CD4-positive, alpha-beta T cell treated with Interleukin-1 beta for 1 hour (primary cell): ENCODE data around the gene NTM.
"Not testable (repeated sequence)": the region's sequence is repeated elsewhere in the genome, so short reads cannot be mapped to it uniquely, and the experiment has no call there.

Experiments used
- DNase-seq, 2 donors: peaks; one replicate each; pipeline ENCODE4 v3.0.0-alpha.2; 2020 to 2022

Gene NTM

DNA sequence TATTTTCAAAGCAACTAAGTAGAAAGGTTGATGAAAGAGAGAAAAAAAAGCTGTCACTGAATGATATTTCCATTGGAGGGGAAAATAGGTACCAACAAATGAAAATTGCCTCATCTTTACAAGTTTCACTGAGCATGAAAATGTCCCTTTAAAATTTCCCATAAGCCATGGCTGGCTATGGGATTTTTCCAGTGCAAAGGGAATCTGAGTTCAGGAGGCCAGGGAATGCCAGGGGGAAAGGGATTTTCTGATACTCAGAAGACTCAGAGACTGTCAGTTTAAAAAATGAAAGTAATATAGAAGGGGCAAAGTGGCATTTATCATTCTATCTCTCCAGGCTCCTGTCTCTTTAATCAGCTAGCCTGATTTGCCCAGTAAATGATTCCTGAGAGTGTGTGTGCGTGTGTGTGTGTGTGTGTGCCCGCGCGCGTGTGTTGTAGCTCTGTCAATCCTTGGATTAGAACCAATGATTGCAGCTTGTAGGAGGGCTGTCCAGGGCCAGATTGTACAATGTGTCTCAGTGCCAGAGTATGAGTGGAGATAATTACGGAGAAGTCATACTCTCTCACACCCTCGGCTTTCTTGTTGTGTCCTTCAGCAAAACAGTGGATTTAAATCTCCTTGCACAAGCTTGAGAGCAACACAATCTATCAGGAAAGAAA is at the start of gene NTM:
Gene NTM, plus strand, starts transcription at position 526 of the 662 bp plus-strand sequence.
- DNase-seq: no peak

DNA sequence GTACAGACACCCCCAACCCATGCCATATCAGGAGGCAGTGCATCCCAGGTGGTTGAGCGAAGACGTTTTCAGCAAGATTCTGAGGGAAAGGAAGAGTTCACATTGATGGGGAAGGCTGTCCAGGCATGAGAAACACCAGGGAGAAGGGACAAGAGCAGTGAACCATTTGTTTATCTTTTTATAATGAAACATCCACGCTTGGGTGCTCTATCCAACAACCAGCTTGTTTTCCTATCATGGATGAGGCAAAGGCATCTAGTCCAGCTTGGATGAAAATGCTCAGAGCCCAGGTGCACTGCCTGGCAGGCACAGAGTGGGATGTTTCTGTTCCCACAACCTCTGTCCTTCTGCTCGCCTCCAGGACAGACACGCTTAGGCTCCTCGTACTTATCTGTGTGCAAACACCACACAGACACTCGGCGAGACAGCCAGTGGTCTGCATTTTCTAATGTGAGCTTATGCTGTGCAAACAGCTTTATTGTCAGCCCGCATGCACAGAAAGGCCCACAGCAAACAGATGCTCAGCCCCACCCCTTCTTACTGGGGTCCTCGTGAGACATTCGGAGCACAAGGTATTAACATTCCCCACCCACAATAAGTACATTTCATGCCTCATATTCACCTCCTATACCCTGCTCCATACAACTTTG is 45.4 kb upstream of the NTM start:
- no peak for DNase-seq

DNA sequence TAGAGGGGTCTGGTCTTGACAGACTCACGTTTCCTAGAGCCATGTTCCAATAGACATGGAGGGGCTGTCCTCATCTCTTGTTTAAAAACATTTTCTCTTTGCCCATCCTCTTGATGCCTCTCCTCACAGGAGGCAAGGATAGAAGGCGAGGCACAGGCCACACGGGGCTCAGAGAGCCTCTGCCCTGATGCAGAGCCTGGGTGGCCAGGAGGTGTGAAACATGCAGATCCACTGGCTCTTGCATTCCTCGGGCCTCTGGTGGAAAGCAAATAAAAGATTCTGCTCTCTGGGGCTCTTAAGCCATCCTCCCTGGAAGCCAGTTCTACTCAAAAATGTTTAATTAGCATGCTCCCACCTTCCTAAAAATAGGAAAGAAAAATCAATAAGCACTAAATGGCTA is 43.6 kb upstream of the NTM start:
- DNase-seq: no peak

DNA sequence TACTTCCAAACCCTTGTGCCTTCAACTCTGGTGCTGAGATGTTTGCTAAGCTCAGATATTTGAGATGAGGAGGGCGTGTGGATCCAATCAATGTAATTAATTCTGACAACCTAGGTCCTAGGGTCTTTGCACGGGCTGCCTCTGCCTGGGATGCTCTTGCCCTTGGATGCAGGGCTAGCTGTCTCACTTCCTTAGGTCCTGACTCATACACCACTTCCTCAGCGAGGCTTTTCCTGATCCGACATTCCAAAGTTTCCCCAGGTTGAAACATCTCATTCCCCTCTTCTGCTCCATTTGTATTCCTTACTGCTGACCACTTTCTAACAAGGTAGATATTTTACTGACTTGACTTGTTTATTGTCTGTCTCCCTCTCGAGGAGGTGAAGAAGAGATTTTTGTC is 43.0 kb upstream of the NTM start:
- no peak for DNase-seq

DNA sequence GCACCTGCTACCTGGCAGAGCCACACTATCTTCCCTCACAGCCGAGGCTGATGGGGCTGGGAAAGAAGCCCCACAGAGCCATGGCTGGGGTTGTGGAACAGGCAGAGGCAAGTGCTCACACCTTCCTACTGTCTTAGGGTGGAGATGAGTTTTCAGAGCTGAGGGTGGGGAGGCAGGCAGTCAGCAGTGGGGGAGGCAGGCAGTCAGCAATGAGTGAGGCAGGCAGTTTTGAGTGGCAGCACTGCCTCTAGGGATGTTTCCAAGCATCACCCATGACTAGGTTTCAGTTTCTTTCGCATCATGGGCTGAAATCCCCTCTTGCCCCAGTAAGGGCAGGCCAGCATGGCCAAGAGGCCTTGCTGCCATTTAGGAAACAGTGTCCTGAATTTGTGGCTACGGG is 41.6 kb upstream of the NTM start:
- DNase-seq: no peak

DNA sequence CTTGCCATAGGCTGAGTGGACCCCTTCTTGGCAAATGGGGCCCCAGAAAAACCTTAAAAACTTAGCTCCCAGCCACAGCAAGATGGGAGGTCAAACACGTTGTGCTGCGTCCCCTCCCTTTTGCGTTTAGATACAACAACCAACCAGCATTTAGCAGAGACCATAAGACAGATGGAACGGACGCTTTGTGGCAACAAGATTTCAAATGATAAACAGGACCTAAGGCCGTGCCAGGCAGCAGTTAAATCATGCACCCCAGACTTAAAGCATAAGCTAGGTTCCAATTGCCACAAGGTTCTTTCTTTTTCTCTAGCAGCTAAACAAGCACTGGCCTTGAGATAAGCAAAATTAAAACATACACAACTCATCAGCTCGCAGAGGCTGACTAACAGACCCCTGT is 39.4 kb upstream of the NTM start:
- DNase-seq: no peak

DNA sequence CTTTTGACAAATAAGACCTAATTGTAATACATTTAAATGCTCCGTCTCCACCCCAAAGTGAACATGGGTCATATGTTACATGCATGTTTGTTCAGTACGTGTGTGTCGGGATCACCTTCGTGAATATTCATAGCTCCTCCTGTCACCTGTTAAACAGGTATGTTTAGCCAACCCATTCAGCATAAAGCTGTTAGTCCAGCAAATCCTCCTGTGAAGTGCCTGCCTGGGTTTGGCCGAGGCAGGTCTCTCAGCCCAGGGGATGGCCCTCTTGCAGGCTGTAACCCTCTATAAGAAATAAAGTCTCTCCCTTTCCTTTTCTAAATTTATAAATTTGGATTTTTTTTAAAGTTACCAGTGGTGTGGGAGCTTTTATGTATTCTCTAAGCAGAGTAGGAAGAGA is 38.9 kb upstream of the NTM start:
- no peak for DNase-seq

DNA sequence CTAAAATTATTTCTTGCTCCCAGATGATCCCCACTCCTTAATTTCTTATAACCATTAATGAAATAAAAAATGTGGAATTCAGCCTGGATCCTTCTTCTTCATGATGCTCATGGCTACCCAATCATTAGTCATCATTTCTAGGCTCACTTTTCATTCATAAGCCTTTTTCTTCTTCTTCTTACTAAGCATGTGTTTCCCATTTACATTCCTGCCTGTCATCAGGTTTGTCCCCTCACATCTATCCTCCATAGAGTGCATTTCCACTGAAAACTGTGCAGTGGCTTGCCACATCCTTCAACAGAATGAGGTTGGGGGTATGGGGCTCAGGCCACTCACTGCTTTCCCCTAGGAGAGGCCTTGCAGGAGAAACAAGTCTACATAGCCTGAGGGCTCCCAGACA is 35.8 kb upstream of the NTM start:
- DNase-seq: no peak

DNA sequence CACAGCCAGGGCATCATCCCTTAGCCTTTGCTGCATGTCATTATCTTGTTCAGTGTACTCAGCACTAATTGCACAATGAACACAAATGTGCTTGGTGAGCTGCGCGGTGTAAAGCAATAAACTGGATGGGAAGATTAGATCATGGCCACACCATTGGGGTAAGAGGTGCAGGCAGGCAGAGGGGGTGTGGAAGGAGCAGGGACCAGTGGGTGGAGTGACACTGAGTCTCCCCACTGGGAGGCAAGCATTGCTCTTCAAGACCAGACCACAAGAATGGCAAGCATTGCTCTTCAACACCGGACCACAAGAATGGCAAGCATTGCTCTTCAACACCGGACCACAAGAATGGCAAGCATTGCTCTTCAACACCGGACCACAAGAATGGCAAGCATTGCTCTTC is 28.5 kb upstream of the NTM start:
- DNase-seq: not testable (repeated sequence)

DNA sequence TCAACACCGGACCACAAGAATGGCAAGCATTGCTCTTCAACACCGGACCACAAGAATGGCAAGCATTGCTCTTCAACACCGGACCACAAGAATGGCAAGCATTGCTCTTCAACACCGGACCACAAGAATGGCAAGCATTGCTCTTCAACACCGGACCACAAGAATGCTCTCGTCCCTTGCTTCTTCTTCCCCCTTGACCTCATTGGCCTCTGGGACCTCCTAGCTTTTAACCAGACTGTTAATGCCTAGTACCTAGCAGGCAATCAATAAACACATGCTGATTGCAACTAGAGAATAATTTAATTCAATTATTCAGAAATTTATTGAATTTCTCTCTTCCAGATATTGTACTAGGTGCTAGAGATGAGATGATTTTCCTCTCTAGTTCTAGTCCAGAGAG is 28.0 kb upstream of the NTM start:
- DNase-seq: not testable (repeated sequence)

DNA sequence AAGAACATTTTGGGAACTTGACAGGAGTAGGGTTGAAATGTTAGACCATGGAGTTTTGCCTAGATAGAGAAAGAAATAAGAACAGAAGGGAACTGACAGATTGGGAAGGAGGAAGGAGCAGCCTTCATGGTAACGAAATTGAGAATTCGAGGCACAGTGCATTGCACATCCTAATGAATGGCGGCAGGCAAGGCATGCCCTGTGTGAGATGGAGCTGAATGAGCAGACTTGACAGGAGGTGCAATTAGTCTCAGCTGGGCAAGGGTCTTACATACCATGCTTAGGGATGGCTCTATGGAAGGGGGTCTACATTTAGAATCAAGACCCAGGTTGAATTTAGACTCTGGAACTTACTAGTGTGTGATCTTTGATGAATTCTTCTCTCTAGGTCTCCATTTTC is 25.0 kb upstream of the NTM start:
- DNase-seq: no peak

DNA sequence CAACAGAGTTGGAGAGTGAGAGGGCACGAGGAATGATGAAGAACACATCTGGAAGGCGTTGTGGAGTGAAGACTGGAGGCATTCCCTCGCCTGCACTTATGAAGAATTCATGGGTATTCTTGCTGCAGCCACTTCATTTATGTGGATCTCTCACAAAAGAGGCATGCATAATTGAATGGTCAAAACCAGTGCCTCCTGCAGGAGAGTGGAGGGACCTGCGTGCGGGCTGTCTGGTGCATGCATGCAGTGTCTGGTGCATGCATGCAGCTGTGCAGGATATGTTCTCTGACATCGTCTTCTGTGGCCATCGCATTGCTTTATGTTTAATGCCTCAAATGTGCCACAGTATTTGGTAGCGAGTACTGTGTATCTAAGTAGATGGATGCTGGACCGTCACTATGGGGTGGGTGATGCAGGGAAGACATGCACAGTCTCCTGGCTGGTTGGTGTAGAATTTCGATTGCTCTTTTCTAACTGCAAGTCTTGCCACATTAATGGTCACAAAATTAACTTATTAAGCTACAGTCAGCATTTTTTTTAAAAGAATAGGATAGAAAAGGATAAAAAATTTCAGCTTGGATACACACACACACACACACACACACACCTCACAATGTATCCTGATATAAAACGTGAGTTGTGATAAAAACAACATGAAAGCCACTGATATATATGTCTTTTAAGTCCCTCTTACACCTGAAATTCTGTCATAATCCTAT is 20.9 kb upstream of the NTM start:
- no peak for DNase-seq

DNA sequence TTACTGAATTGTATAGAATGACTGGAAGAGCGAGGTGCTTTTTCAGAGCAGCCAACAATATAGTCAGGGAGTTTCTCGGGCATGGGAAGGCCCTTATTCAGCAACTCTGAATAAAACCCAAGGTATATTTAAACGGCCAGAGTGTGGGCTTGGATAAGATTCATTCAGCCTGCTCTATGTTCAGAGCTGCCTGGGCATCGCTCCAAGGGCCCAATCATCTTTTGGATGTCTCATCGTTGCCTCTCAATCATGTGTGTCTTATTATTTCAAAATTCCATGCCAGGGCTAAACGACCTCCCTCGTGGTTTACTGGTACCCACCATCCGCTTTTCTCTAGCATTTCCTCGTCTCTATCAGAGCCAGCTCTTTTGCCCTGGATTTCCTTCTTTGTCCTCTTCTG is 19.5 kb upstream of the NTM start:
- no peak for DNase-seq

DNA sequence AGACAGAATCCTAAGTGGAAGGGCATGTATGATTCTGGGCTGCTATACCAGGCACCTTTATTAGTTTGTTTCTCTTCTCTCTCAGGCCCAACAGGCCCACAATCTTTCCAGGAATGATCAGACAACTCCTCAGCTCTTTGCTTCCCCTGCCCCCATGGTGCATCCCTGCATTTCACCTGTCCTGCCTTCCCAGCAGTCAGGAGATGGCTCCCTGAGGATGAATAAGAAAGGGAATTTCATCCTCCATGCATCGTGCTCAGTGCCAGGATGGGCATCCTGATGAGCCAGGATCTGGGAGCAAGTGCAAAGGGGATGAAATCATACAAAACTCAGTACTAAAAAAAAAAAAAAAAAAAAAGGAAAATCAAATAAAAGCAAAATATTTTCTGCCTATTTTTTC is 18.6 kb upstream of the NTM start:
- no peak for DNase-seq

DNA sequence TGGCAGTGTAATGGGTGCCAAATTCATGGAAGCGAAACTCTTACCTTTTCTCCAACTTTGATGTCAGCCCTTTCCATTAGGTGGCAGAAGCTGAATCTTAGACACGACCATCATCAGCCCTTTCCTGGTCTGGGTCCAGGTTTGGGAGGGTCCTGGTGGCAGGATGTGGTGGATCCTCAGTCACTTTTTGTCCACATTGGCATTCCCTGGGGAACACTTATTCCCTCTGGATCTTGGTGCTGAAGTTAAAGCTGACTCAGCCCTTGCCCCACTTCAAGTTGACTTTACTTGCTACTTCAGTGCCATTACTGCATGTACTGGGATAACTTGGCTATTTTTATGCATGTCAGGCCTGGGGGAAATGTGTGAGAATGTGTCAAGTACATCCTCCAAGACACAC is 16.6 kb upstream of the NTM start:
- no peak for DNase-seq

DNA sequence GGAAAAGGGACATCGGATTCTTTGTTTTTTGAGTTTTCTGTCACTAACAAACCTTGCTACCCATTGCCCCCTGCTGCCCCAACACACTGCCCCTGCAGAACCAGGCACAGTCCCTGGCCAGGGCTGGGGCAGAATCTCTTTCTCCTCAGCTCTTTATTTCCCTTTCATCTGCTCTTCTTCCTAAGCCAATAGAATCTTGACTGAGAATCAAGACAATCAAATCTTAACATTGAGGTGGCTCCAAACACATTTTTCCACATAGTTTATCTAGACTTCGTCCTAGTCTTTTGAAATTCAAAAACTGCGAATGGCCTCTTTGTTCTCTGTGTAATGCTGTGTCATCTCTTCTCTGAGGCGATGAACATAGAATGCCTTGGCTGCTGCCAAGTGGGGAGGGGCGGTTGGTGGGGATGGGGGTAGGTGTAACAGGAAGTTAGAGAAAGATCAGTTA is 16.1 kb upstream of the NTM start:
- no peak for DNase-seq

DNA sequence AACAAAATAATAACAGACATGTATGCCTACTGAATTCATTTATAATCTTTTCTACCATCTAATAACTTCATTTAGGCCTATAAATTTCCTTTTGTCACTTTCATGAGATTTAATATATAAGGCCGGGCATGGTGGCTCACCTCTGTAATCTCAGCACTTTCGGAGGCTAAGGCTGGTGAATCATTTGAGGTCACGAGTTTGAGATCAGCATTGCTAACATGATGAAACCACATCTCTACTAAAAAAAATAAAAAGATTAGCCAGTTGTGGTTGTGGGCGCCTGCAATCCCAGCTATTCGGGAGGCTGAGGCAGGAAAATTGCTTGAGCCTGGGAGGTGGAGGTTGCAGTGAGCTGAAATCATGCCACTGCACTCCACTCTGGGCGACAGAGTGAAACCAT is 14.2 kb upstream of the NTM start:
- no peak for DNase-seq

DNA sequence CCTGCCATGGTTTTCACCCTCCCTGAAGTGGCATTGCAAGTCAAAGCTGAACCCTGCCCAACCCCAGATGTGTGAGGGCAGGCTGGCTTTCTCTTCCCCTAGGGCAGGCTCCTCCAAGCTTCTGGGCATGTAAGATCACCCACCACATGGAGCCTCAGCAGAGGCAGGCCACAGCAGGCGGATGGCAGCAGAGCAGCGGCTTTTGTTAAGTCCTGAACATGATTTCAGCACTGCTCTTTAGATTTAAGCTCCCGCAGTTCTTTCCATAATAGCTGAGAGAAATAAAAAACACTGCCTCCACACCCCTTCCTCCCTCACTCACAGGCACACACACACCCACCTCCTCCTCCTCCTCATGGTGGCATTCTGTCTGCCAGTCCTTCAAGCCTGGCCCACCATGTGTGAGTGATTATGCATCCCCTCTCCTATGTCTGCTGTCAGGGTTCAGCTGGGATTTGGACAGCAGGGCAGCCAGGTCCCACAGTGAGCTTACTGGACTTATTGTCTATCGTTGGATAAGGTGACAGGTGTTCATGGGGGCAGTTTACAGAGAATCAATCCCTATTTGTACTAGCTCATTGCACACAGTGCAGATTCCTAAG is 5.0 kb upstream of the NTM start:
- DNase-seq: no peak

DNA sequence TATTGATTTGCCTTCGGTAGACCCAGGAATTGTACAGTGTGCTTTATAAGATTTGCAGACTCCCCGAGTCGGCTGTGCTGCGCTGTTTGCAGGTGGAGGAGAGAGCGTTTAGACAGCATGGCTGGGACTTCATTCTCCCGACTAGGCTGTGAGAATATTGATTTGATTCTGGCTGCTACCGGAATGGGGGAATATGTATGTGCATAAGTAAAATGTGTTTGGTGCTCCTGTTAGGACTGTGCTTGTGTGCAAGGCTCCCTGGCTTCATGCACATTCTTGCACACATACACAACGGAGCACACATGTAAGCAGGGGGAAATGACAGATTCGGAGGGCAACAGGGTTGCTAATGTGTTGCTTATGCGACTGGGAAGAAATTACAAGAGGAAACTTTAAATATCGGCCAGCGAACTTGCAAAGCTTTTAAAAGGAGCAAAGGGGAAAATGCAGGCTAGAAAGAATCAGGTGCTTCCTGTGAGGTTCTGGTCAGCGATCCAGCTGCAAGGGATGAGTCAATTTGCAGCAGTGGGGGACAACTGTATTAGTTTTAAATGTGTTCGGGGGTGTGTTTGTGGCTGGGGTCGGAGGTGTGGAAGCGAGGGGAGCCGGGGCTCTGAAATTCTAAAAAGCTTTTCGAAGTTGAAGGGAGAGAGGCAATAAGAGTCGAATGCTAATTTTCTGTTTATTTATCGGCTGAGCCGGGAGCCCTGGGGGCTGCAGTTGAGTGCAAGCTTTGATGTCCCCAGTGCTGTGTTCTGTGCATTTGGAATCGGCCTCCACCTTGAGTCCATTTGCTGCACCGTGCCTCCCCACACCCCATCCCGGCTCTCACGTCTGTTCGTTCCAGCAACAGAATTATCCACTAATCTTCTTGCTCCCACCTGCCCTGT is 731 bp downstream of the NTM start:
- no peak for DNase-seq

DNA sequence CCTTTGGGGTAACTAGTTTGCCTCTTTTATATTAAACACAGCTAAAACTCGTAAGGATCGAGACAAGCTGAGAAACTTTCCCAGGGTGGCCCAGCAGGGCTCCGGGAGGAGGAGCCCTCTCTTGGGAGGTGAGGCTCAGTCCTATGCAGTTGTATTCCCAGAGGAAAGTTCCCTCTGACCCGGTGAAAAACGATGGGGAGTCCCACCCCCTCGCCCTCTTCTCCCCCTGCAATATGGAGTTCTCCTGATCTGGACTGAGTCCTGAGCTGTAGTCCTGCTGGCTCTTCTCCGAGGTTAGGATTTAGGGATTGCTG is 1.3 kb downstream of the NTM start:
- no peak for DNase-seq

DNA sequence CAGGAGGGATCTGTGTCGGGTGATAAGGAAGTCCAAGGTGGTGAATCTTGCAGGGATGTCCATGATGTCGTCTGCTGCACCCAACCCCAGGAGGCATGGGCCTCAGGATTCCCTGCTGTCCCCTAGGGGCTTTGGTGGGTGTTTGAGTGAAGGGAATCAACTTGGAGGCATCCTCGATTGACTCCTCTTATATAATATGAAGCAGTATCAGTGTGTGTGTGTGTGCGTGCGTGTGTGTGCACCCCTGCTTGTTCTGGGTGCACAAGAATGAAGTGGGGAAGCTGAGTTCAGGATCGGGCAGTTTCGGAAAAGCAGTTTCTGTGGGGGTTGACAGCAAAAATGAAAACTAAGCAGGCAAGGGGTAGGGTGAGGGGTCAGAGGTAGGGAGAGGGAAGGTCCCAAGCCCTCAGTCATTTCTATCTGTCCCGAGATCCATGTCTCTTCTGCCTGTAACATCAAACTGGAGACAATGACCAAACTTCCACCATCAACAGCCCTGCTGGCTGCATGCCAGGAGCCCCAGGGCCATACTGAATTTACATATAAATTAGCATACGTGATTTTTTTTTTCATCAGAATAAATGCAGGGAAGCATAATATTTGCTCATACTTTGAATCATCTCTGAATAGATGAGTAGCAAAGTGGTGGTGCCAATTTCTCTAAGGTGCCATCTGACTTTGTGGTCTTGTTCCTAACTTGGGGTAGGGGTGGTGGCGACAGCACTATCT is 2.0 kb downstream of the NTM start:
- no peak for DNase-seq

DNA sequence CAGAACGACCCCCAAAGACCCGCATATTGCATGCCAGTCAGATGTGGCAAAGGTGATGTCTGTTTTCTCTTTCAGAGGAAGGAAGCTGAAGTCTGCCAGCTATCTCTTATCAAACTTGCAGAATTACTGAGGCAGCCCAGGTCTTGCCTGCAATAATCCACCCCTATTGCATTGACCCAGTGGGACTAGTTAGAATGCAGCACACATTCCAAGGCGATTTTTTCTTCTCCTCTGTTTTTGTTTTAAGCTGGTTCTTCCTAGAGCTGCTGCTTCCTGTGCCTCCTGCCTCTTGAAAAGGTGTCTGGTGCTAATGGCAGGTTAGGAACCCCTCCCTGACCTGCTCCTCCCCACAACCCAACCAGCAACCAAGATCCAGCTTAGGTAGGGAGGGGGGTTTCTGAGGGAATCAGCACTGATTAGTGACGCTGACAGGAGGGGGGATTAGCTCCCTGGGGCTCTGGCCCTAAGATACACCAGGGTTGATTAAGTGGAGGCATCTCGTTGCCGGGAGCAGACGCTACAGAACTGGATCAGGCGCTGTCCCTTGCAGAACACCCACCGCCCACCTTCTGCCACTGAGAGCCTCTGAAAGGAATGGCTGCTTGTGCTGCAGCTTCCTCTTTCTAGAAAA is 2.8 kb downstream of the NTM start:
- DNase-seq: no peak
